Erythroblast (primary cell): ENCODE results near the gene S100A16.
"Not testable (repeated sequence)": the region's sequence is repeated elsewhere in the genome, so short reads cannot be mapped to it uniquely, and the experiment has no call there.

ENCODE experiments used
- DNase-seq, 2 experiments: peaks; one replicate each; lab custom pipeline; 2025; lab: John Stamatoyannopoulos, UW
- GATA1 ChIP-seq: IDR thresholded peaks from 2 replicates; pipeline ENCODE4 v1.6.1; 2011; ENCODE audit warnings: low read depth, mild to moderate bottlenecking, control low read depth, low read length, moderate library complexity
- POLR2A ChIP-seq: IDR thresholded peaks from 2 replicates; pipeline ENCODE4 v1.6.1; 2011; ENCODE audit warnings: mild to moderate bottlenecking, low read length

The S100A16 gene

GRCh38 chr1:153608089-153608682 lies 4.8 kb downstream of the S100A16 start:
- no peak for DNase-seq
- no peak for TF ChIP-seq POLR2A
- TF ChIP-seq GATA1 = no peak

- no peak for DNase-seq
- TF ChIP-seq GATA1 = no peak
- TF ChIP-seq POLR2A = no peak
Measured at GRCh38 chr1:153607381-153607780, 5.6 kb downstream of the S100A16 start.

GRCh38 chr1:153606194-153606593 lies 6.7 kb downstream of the S100A16 start:
- DNase-seq = no peak
- no peak for TF ChIP-seq GATA1
- no peak for TF ChIP-seq POLR2A

- no peak for TF ChIP-seq POLR2A
- TF ChIP-seq GATA1 = no peak
- no peak for DNase-seq
Measured at GRCh38 chr1:153602749-153603148, 10.2 kb downstream of the S100A16 start.

- TF ChIP-seq GATA1 = no peak
- TF ChIP-seq POLR2A = no peak
- no peak for DNase-seq
Measured at GRCh38 chr1:153599847-153600246, 13.1 kb downstream of the S100A16 start.

- TF ChIP-seq POLR2A (no peak), GATA1 (no peak)
- DNase-seq = no peak
Measured at GRCh38 chr1:153598309-153599172, 14.4 kb downstream of the S100A16 start.

GRCh38 chr1:153597206-153597605 lies 15.7 kb downstream of the S100A16 start:
- DNase-seq = peak in 1 of 2 experiments; percentile 27
- TF ChIP-seq GATA1 (no peak), POLR2A (no peak)

GRCh38 chr1:153592748-153593147 lies 20.2 kb downstream of the S100A16 start:
- no peak for DNase-seq
- TF ChIP-seq POLR2A = no peak
- TF ChIP-seq GATA1 = no peak

GRCh38 chr1:153588482-153588881 lies 24.5 kb downstream of the S100A16 start:
- no peak for DNase-seq
- TF ChIP-seq POLR2A = no peak
- no peak for TF ChIP-seq GATA1

- DNase-seq = not testable (repeated sequence)
Measured at GRCh38 chr1:153588033-153588432, 24.9 kb downstream of the S100A16 start.

GRCh38 chr1:153587314-153587713 lies 25.6 kb downstream of the S100A16 start:
- DNase-seq = no peak
- TF ChIP-seq GATA1 (no peak), POLR2A (no peak)

GRCh38 chr1:153586347-153586746 lies 26.6 kb downstream of the S100A16 start:
- DNase-seq = no peak
- no peak for TF ChIP-seq POLR2A
- no peak for TF ChIP-seq GATA1

GRCh38 chr1:153585006-153585405 lies 27.9 kb downstream of the S100A16 start:
- no peak for TF ChIP-seq GATA1
- TF ChIP-seq POLR2A = no peak

GRCh38 chr1:153583976-153584375 lies 29.0 kb downstream of the S100A16 start:
- no peak for DNase-seq
- TF ChIP-seq POLR2A = no peak
- no peak for TF ChIP-seq GATA1

More at GRCh38 chr1:153585006-153585405, 27.9 kb downstream of the S100A16 start:
- DNase-seq = no peak

GRCh38 chr1:153583514-153583913 lies 29.4 kb downstream of the S100A16 start:
- not testable (repeated sequence) for DNase-seq

- DNase-seq = not testable (repeated sequence)
Measured at GRCh38 chr1:153582836-153583235, 30.1 kb downstream of the S100A16 start.
